Transverse colon (tissue), 4 donors: ENCODE measurements around the gene DACT3. TPM values are rescaled to one million over a fixed set of nuclear protein-coding genes. Genes with fewer than 3 reads are reported as not detected.

ENCODE experiments used
- DNase-seq: peaks from one replicate; pipeline ENCODE4 v3.0.0-alpha.2; 2019
- H3K27ac ChIP-seq, 4 donors: fragments of 200-600 bp; sonication (generic); 2 replicates each; pipeline ENCODE4 v1.5.1; 2016 to 2018; ENCODE audit warnings: inconsistent platforms in 4 of 4
- H3K27me3 ChIP-seq: fragments of 200-600 bp; sonication (generic); 2 replicates; pipeline ENCODE4 v1.5.1; 2017; ENCODE audit warnings: inconsistent platforms
- H3K36me3 ChIP-seq, 4 donors: fragments of 200-600 bp; sonication (generic); 2 replicates each; pipeline ENCODE4 v1.5.1; 2017 to 2019; ENCODE audit warnings: inconsistent platforms in 4 of 4
- H3K4me1 ChIP-seq, 4 donors: fragments of 200-600 bp; sonication (generic); 2 replicates each; pipeline ENCODE4 v1.5.1; 2017 to 2020; ENCODE audit warnings: inconsistent platforms in 4 of 4
- H3K4me3 ChIP-seq, 4 donors: fragments of 200-600 bp; sonication (generic); 1 replicate in 1 of 4; 2 replicates in 3 of 4; pipeline versions ENCODE4 v1.5.1 to v1.6.1; 2017 to 2019; ENCODE audit warnings: inconsistent platforms in 4 of 4
- H3K9me3 ChIP-seq, 2 donors: fragments of 200-600 bp; sonication (generic); 2 replicates each; pipeline ENCODE4 v1.5.1; 2017 to 2019; ENCODE audit warnings: inconsistent platforms in 2 of 2
- EP300 ChIP-seq: sonication (generic); formaldehyde crosslinking; IDR thresholded peaks from one replicate; pipeline ENCODE4 v1.6.1; 2017; ENCODE audit warnings: antibody characterized with exemption, low read depth
- POLR2A ChIP-seq: fragments of 450-650 bp; IDR thresholded peaks from one replicate; pipeline ENCODE4 v1.6.1; 2016; ENCODE audit warnings: antibody characterized with exemption, mild to moderate bottlenecking, moderate library complexity
- POLR2AphosphoS5 ChIP-seq, 3 donors: sonication (generic); formaldehyde crosslinking; IDR thresholded peaks; one replicate each; pipeline ENCODE4 v1.6.1; 2016; ENCODE audit warnings: antibody characterized with exemption in 3 of 3
- WGBS, 2 donors: methylation state at CpG; one replicate each; pipeline ENCODE4 v1.1.5; 2018; ENCODE audit warnings: low coverage in 1 of 2; 5-methylcytosine and 5-hydroxymethylcytosine counted together
- in situ Hi-C, 4 donors: fragments of 200-750 bp; cut with MboI; loops; one replicate each; pipeline versions ENCODE4 v1.15.0 to v1.15.1; 2017; ENCODE audit warnings: low sequenced_read_pairs in 3 of 4, low pct_ligation_motif_present in 1 of 4, low pct_unique_long_range_greater_than_20kb in 1 of 4
- intact Hi-C: fragments of 100-400 bp; cut with DNase I; formaldehyde crosslinking; loops from one replicate; pipeline ENCODE4 v1.15.1; 2023; ENCODE audit warnings: low total_unique reads
- total RNA-seq, 4 donors: library from RNA; depleted of rRNA; stranded (reverse); fragments of >200 nt; gene quantifications; one replicate each; pipeline ENCODE4 v1.1.0, GENCODE V29; 2016
- TF ChIP-seq, protein P1 (sequence below), 5 experiments: fragments of 200-600 bp in 3 of 5; fragments of 450-650 bp in 2 of 5; sonication (generic) in 3 of 5; IDR thresholded peaks; 1 replicate in 2 of 5; 2 replicates in 3 of 5; pipeline ENCODE4 v1.5.1; 2016 to 2017; ENCODE audit warnings: antibody characterized with exemption in 5 of 5, inconsistent platforms in 3 of 5, mild to moderate bottlenecking in 2 of 5, moderate library complexity in 1 of 5

The DACT3 gene
- total RNA-seq, 4 donors from 2014 or later = 5.3 to 27.1 (median 7.5) TPM

DNA sequence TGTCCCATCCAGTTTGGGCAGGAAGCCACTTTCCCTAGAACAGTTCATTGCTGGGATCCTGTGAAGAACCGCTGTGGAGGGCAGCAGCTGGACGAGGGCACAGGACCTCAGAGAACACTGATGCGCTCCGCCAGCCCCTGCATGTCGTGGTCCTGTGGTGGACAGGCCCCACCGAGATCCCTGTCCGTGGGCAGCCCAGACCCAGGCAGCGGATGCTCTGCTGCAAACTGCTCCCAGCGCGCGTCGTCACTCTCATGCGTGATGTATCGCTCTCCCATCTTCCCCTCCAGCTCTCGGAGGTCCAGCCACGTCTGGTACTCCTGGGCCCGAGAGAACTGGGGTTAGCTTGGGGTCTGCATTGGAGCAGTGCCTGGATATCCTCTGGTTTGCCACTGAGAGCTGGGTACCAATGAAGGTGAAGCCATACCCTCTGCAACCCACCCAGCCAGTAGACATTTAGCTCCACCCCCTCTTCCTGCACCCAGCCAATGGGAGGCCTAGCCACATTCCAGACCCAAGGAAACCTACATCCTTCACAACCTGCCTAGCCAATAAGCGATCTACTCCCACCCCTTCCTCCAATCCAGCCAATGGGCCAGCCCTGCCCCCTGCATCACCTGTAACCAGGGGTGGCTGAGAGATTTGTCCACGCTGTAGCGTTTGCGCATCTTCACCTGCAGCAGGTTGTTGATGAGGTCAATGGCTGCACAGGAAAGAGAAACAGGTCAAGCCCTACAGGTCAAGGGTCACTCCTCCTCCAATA, 13.6 kb upstream of the DACT3 start:
- no peak for DNase-seq
- intact Hi-C loops (no loop called here), in situ Hi-C loops (no loop called here)
- H3K4me1 ChIP-seq = no peaks in the 10 kb centered on the region
- H3K9me3 ChIP-seq = no peaks in the 10 kb centered on the region
- H3K4me3 ChIP-seq = no peak overlapping the region
- TF ChIP-seq, protein P1, sequence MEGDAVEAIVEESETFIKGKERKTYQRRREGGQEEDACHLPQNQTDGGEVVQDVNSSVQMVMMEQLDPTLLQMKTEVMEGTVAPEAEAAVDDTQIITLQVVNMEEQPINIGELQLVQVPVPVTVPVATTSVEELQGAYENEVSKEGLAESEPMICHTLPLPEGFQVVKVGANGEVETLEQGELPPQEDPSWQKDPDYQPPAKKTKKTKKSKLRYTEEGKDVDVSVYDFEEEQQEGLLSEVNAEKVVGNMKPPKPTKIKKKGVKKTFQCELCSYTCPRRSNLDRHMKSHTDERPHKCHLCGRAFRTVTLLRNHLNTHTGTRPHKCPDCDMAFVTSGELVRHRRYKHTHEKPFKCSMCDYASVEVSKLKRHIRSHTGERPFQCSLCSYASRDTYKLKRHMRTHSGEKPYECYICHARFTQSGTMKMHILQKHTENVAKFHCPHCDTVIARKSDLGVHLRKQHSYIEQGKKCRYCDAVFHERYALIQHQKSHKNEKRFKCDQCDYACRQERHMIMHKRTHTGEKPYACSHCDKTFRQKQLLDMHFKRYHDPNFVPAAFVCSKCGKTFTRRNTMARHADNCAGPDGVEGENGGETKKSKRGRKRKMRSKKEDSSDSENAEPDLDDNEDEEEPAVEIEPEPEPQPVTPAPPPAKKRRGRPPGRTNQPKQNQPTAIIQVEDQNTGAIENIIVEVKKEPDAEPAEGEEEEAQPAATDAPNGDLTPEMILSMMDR (IDR thresholded peaks at IDR 0.05) = no peak
- no peak for TF ChIP-seq POLR2AphosphoS5 (IDR thresholded peaks at IDR 0.05)
- TF ChIP-seq EP300 = no peak
- no peak for TF ChIP-seq POLR2A
- WGBS, 2 donors = 92 to 100% methylated on average over 3 to 20 of the region's 21 CpGs
- peaks cover 0 to 23% (median 8%) of the 10 kb centered on the region in 4 donors for H3K36me3 ChIP-seq
- no peak overlapping the region for H3K27ac ChIP-seq
- H3K27me3 ChIP-seq = no peaks in the 10 kb centered on the region

DNA sequence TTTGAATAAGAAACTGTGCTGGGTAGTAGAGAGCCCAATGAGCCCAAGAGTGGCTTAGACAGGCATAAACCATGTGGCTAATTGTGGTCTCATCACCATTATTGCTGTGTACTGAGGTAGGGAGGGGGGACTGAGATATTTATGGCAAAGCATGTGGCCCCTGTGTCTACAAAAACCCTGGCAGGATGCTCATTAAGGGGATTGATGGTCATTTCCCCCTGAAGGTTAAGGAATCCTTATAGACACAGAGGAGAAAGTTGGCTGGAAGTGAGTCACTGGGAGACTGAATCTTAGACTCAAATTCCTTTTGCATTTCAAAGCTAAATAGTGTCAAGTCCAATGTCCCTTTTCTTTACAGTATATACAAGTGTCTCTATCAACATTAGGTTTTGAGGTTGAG, 9.8 kb upstream of the DACT3 start:
- DNase-seq = no peak
- in situ Hi-C loops (no loop called here), intact Hi-C loops (no loop called here)

GRCh38 chr19:46668662-46669061, 7.7 kb upstream of the DACT3 start:
- intact Hi-C loops = no loop called here
- H3K27me3 ChIP-seq = no peaks in the 10 kb centered on the region
- 84 to 100% methylated on average over 2 to 3 of the region's 3 CpGs for WGBS, 2 donors
- no peak for DNase-seq
- H3K9me3 ChIP-seq = no peaks in the 10 kb centered on the region
- no peaks in the 10 kb centered on the region for H3K4me1 ChIP-seq
- in situ Hi-C loops = loop anchor here in 1 of 4 donors (5.0 kb wide), 1 partner anchor 51 kb away; no protein-coding TSS in a partner anchor
- H3K36me3 ChIP-seq = no peaks in the 10 kb centered on the region
- H3K4me3 ChIP-seq = no peak overlapping the region
- H3K27ac ChIP-seq = no peak overlapping the region
- TF ChIP-seq POLR2AphosphoS5 (IDR thresholded peaks at IDR 0.05) = no peak
- TF ChIP-seq EP300 = no peak
- TF ChIP-seq POLR2A = no peak
- TF ChIP-seq, protein P1 (IDR thresholded peaks at IDR 0.05) = no peak

More for the DNA sequence above, 9.8 kb upstream of the DACT3 start:
- TF ChIP-seq, protein P1 (IDR thresholded peaks at IDR 0.05) = no peak
- TF ChIP-seq POLR2AphosphoS5 (IDR thresholded peaks at IDR 0.05) = no peak
- TF ChIP-seq POLR2A = no peak
- TF ChIP-seq EP300 = no peak
- peaks cover 0 to 8% (median 3%) of the 10 kb centered on the region in 4 donors for H3K36me3 ChIP-seq
- H3K27ac ChIP-seq = no peak overlapping the region
- H3K4me3 ChIP-seq = no peak overlapping the region
- H3K9me3 ChIP-seq = no peaks in the 10 kb centered on the region
- no peaks in the 10 kb centered on the region for H3K4me1 ChIP-seq
- no peaks in the 10 kb centered on the region for H3K27me3 ChIP-seq

GRCh38 chr19:46665072-46665471, 4.1 kb upstream of the DACT3 start:
- WGBS, 2 donors = 81 to 88% methylated on average over 7 to 8 of the region's 8 CpGs
- intact Hi-C loops (no loop called here), in situ Hi-C loops (loop anchor here in 1 of 4 donors (5.0 kb wide), 1 partner anchor 48 kb away; no protein-coding TSS in a partner anchor)
- H3K4me3 ChIP-seq = no peak overlapping the region
- no peaks in the 10 kb centered on the region for H3K36me3 ChIP-seq
- peaks cover 5% of the 10 kb centered on the region for H3K27me3 ChIP-seq
- no peak for DNase-seq
- TF ChIP-seq, protein P1 (IDR thresholded peaks at IDR 0.05) = no peak
- no peak for TF ChIP-seq POLR2A
- no peak for TF ChIP-seq POLR2AphosphoS5 (IDR thresholded peaks at IDR 0.05)
- TF ChIP-seq EP300 = no peak
- no peak overlapping the region for H3K27ac ChIP-seq
- no peaks in the 10 kb centered on the region for H3K9me3 ChIP-seq
- H3K4me1 ChIP-seq = peaks cover 4 to 16% (median 13%) of the 10 kb centered on the region in 4 donors
